ENCODE results near the gene KRTAP4-9.

GRCh38 chr17:41098042-41098441, 7.1 kb upstream of the KRTAP4-9 start, which contains the start of gene KRTAP4-8:
- TF ChIP-seq CTCF (IDR thresholded peaks at IDR 0.05) (no peak), EP300 (IDR thresholded peaks at IDR 0.05) (no peak), POLR2A (IDR thresholded peaks at IDR 0.05; ENCODE audit: low read depth) (no peak)

Data from esophagus muscularis mucosa (tissue), 4 donors.